ENCODE data around the gene PCSK9. TPM values are rescaled to one million over a fixed set of nuclear protein-coding genes. Genes with fewer than 3 reads are reported as not detected.
"Not testable (repeated sequence)": the region's sequence is repeated elsewhere in the genome, so short reads cannot be mapped to it uniquely, and the experiment has no call there.

The PCSK9 gene
- polyA plus RNA-seq, 1 donor: 9.1 TPM

DNA sequence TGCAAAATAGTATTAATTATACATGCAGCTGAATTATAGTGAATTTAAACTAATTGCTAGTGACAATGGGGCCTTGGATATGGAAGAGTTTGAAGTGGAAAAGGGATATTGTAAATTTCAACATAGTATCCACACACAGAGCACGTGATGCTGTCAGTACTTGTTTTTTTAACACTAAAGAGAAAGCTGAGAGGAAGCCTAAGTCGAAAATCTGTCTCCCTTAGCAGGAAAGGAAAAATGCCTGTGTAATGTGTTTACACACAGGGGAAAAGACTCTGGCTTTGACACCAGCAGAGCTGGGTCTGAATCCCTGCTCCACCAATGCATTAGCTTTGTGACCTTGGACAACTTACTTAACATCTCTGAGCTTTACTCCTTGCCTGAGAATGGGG is 42.6 kb downstream of the PCSK9 start:
- DNase-seq: no peak

DNA sequence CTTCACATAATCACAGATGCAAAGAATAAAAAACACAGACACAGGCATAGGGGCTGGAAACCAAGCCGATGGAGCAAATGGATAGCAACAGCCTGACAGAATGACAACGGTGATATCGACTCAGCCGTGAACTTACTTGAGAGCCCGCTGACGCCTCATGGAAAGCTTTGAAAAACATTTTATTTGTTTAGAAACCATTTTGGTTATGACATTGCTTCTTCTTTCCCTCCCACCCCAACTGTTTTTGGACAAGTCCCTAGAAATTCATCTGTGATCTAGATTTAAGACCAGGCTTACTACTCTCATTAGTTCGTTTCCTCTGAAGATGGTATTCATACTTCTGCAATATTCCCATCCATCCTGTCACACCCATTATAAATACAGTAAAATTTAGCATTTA is 44.9 kb downstream of the PCSK9 start:
- DNase-seq: no peak

DNA sequence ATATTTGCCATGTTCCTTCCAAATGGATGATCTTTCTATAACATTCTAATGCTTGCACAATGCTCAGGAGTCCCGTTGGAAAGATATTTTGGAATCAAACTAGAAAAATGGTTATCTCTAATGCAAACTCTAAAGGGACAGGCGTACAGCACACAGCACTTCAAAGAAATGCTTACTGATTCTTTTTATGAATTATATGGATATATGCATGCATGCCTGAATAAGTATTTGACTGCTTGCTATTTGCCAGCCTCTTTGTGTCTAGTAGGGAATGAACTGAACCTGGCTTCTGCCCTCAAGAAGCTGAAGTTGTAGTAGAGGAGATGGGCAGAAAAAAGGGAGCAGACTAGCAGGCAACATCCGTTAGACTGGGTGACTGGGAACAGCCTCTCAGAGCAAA is 48.1 kb downstream of the PCSK9 start:
- DNase-seq: no peak

DNA sequence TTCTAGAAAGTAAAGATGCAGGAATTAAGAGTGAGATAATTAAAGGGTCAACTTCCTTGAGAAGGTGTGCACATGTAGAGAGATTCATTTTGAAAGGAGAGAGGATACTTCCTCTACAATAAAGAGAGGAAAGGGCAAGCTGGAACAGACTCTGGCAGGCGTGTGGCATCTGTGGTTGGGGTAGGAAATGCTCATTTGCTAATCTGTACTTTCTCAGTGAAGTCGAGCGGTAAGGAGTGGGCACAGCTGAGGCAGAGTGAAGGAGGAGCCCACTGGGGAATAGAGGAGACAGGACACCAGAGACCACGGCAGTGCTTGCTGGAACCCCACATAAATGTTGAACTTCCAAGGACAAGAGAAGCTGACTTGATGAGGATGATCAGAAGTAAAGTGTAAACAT is 49.1 kb downstream of the PCSK9 start:
- DNase-seq: no peak

DNA sequence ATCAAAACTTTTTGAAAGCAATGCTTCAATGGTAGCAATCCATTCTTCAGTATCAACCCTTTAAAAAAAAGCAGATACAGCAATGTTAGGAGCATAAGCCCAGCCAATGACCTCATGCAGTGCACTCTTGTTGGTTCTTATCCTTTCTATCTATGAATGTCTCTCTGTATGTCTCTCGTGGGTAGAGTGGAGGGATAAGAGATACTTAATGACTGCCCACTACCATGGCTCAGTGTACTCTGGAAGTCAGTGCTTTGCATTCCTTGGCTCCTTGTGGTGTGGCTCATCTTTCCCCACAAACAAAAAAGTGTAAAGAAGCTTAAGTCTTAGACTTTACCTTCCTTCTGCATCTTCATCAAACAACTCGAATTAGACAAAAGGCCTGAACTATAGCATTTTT is 50.3 kb downstream of the PCSK9 start:
- DNase-seq: no peak

DNA sequence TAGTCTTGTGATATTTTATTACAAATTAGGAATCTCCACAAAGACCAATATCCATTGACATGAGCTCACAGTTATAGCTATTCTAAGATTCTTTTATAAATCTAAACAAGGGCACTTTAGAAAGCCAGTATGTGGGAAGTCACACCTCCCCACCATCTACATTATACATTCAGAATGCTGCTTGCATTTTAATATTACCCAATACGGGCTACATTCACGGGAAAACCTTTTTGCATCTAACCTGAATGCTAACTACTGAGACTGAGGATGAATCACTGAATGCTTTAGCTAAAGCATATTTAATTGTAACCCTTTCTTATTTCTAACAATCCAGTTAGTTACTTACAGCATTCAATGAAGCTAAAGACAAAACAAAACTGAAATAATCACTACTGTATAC is 53.1 kb downstream of the PCSK9 start:
- no peak for DNase-seq

- DNase-seq: no peak
Measured at GRCh38 chr1:55095095-55095494, 55.7 kb downstream of the PCSK9 start.

DNA sequence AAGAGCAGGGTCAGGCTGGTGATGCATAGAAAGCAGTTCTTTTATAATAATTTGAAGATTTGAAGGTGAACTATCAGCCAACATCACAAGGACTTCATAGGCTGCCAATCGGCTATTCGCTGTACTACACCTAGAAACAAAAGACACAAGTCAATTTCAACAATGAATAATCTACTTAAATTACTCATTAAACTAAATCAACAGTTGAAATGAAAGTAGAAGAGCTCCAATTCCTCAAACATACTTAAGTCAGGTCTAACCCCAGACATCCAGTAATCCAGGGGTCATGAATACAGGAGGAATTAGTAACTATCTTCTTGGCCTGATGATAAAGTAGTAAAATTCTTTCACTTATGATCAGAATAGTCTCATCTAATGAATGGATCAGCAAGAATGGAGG is 64.5 kb downstream of the PCSK9 start:
- no peak for DNase-seq

- DNase-seq: no peak
Measured at GRCh38 chr1:55107101-55107500, 67.8 kb downstream of the PCSK9 start.

- DNase-seq: not testable (repeated sequence)
Measured at GRCh38 chr1:55109005-55109404, 69.7 kb downstream of the PCSK9 start.

Other genes starting within 250 kb of the PCSK9 start
- gene TTC22, start 238.2 kb upstream of the PCSK9 start, polyA plus RNA-seq (ENCODE audit: insufficient read length): 0.17 TPM
- gene DHCR24, start 152.4 kb upstream of the PCSK9 start, polyA plus RNA-seq (ENCODE audit: insufficient read length): 17.8 TPM
- gene TMEM61, start 58.9 kb upstream of the PCSK9 start, polyA plus RNA-seq (ENCODE audit: insufficient read length): not detected
- gene BSND, start 40.6 kb upstream of the PCSK9 start, polyA plus RNA-seq (ENCODE audit: insufficient read length): 0.08 TPM
- 45.8 TPM for gene USP24, start 175.8 kb downstream of the PCSK9 start, polyA plus RNA-seq (ENCODE audit: insufficient read length)

Measured in hindlimb muscle (tissue), 1 donor.